ENCODE results near the gene GPC3. TPM values are rescaled to one million over a fixed set of nuclear protein-coding genes. Genes with fewer than 3 reads are reported as not detected.

The GPC3 gene
- total RNA-seq, 2 experiments from 2014 or later: 0.40 to 0.72 TPM

DNA sequence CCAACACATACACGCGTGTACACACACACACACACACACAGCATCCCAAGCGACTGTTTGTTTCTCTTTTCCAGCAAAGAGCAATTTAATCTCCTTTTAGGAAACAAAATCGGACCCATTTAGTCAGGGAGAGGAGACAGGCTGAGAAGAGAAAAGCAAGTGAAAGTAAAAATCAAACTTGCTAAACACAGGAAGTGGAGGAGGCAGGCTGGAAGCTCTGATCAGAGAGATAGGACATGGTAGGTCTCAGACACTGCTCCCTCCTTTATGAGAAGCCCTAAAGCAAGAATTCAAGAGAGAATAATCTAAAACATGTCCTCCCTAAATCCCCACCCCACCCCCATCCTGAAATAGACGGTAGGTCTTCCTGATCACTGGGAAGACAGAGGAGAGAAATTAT is 62.3 kb downstream of the GPC3 start:
- Mint-ChIP-seq H3K4me1 (peaks cover 8% of the 10 kb centered on the region), H3K4me3 (peak overlapping the region; percentile 83), H3K36me3 (peaks cover 3% of the 10 kb centered on the region), H3K27ac (peak overlapping the region; percentile 93), H3K27me3 (no peaks in the 10 kb centered on the region), H3K9me3 (peaks cover 4% of the 10 kb centered on the region)
- POLR2A ChIA-PET: interaction anchor here (0.7 kb wide), 1 partner anchor 10 kb away, joined by 3 read pairs; no protein-coding TSS in a partner anchor
- peak; percentile 90 for ATAC-seq (ENCODE audit: low read depth)
- DNase-seq: no peak

DNA sequence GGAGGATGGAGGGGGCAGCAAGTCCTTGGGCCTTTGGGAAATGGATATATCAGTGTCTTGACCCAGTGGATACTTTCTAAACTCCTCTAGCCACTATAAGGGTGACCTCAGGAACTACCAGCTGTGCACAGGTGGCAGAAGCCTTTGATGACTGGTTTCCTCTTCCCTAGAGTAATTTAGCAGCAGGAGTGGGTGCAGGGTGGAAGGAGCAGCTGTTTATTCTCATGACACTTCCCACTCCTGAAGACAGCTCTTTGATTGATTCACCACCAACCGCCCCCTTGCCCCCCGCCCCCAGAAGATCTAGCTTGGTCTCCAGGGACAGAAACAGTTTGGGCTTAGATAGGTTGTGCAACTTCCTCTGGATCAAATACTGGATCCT is 63.0 kb downstream of the GPC3 start:
- DNase-seq (no peak), ATAC-seq (ENCODE audit: low read depth) (no peak)
- peaks cover 3% of the 10 kb centered on the region for H3K36me3 Mint-ChIP-seq
- POLR2A ChIA-PET: interaction anchor here (0.7 to 0.9 kb wide), 2 partner anchors 11 to 265 kb away, joined by 3 read pairs; no protein-coding TSS in a partner anchor
- peak overlapping the region; percentile 83 for H3K4me3 Mint-ChIP-seq
- peaks cover 8% of the 10 kb centered on the region for H3K4me1 Mint-ChIP-seq
- H3K27me3 Mint-ChIP-seq: no peaks in the 10 kb centered on the region
- peak overlapping the region; percentile 93 for H3K27ac Mint-ChIP-seq
- peaks cover 4% of the 10 kb centered on the region for H3K9me3 Mint-ChIP-seq

DNA sequence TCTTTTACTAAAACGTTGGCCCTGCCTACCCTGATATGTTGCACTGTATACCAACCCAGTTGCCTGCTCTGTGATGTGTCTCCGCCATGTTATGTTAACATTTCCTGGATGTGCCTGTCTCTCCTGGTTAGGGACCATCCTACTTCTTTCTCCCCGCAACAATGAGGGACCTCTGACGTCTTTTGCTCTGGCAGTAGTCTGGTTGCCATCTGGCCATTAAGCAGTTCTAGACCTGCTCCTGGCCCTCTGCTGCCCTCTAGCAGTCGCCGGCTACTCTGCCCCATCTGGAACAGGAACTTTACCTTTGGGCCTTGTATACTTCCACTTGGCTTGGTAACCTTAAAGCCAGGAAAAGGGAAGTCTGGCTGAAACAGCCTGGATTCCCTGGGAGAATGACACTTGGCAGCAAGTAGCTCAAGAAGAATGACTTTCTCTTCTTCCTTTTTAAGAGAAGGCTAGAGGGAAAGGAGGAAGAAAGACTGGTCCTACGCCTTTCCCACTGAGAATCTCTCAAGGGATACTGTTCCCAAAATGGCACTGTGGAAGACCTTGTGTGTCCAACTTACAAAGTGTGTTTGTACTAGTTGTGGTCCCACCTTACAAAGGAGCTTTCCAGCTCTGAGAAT is 63.5 kb downstream of the GPC3 start:
- H3K9me3 Mint-ChIP-seq: peaks cover 4% of the 10 kb centered on the region
- DNase-seq: peak; percentile 43
- POLR2A ChIA-PET: interaction anchor here (0.9 kb wide), 1 partner anchor 265 kb away, joined by 3 read pairs; no protein-coding TSS in a partner anchor
- H3K4me3 Mint-ChIP-seq: no peak overlapping the region
- peaks cover 8% of the 10 kb centered on the region for H3K4me1 Mint-ChIP-seq
- peaks cover 3% of the 10 kb centered on the region for H3K36me3 Mint-ChIP-seq
- no peaks in the 10 kb centered on the region for H3K27me3 Mint-ChIP-seq
- ATAC-seq (ENCODE audit: low read depth): no peak
- H3K27ac Mint-ChIP-seq: peak overlapping the region; percentile 93

DNA sequence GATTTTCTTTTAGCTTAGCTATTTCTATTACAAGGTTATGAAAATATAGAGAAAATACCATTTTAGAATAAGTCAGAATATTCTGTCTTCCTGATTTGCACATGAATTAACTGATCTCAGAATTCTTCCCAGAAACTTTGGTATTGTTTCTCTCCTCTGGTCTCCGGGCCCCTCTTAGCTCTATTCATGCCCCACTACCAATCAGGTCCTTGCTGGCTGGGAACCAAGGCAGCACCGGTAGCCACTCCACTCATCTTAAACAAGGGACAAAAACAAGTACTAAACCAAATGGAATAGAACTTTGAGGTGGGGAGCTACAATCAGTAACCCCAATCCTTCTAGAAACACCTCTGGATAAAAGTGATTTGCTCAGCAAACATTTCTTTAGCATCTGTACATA is 64.3 kb downstream of the GPC3 start:
- Mint-ChIP-seq H3K4me1 (peaks cover 8% of the 10 kb centered on the region), H3K4me3 (no peak overlapping the region), H3K27ac (no peak overlapping the region), H3K36me3 (peaks cover 3% of the 10 kb centered on the region), H3K27me3 (no peaks in the 10 kb centered on the region), H3K9me3 (peaks cover 4% of the 10 kb centered on the region)
- DNase-seq: no peak
- ATAC-seq (ENCODE audit: low read depth): no peak
- POLR2A ChIA-PET: no interaction called here

DNA sequence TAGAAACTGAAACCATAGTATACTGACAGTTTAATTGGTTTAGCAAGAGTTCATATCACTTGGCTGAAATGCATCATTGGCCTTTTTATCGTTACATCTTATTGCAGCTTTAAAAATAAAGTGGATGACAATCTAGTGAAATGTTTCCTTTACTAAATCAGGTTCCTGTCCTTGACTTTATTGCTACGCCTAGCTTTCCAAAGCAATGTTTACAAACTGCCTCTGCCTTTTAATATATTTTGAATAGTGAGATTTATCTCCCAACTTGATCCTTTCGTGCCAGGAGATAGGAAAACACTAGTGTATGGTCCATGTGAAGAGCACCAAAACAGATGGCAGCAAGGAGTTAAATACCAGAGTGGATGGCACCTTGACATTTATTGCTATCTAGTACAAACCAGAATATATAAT is 67.0 kb downstream of the GPC3 start:
- POLR2A ChIA-PET: no interaction called here
- Mint-ChIP-seq H3K4me3 (no peak overlapping the region), H3K9me3 (peaks cover 1% of the 10 kb centered on the region), H3K27me3 (no peaks in the 10 kb centered on the region), H3K4me1 (peaks cover 8% of the 10 kb centered on the region), H3K27ac (no peak overlapping the region), H3K36me3 (peaks cover 1% of the 10 kb centered on the region)
- DNase-seq (no peak), ATAC-seq (ENCODE audit: low read depth) (no peak)

DNA sequence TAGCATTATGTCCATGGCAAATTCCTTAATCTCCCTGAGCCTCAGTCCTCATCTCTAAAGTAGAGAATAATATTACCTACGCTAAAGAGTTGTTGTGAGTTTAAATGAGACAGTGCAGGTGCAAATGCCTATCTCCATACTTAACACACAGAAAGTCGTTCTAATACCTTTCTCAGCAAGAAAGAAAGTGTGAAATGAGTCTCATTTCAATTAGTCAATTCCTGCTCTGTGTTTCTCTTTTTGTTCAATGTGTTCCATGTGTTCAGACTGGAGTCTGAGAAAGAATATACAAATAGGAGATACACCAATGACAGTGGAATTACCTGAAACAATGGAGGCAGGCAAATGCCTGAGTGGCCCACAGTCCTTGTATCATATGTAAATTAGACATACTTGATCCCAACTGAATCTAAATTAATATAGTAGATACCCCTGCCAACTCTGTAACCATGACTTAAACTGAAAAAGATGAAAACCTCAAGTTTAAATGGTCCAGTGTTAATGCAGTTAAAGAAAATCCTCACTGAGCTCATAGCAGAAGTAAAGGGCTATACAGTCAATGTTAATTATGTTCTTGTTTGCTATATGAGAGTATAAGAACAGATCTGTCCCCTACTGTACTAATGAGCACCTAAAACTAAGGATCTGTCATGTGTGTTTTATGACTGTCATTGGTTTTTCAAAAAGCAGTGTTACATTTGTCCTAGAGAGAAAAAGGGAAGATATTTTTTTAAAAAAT is 68.2 kb downstream of the GPC3 start:
- Mint-ChIP-seq H3K9me3 (no peaks in the 10 kb centered on the region), H3K27me3 (no peaks in the 10 kb centered on the region), H3K4me1 (no peaks in the 10 kb centered on the region), H3K27ac (no peak overlapping the region), H3K4me3 (no peak overlapping the region), H3K36me3 (no peaks in the 10 kb centered on the region)
- ATAC-seq (ENCODE audit: low read depth) (no peak), DNase-seq (no peak)
- POLR2A ChIA-PET: interaction anchor here (0.8 kb wide), 1 partner anchor 81 kb away, joined by 3 read pairs; no protein-coding TSS in a partner anchor

DNA sequence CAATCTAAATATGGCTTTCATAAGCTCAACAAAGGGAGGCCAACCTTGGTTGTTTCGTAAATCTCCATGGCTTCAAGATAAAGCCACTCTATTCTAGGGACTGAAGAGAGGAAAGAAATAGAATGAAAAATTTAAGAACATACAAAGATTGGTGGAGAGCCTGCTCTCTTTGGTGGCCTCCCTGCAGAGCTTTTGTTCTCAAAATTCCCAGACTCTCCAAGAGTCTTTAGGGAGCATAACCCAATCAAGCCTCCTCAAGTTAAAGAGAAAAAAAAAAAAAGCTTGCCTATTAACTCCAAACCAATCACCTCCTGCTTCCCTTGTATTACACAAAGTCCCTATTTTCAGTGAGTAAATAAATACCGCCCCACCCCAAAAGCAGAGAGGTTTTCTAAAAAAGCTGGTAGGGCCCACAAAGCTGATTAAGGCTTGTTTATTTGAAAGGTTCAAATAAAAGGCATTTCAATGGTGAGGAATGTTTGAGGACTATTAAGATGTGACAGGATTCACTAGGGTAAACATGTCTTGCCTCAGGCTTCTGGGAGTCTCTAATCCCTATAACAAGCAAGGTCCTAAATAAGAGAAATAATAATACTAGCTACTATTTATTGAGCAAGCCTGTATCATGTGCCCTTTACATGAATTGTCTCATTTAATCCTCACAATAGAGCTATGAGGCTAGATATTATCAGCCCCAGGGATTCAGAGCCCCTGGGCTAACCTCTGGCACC is 71.6 kb downstream of the GPC3 start:
- Mint-ChIP-seq H3K4me3 (no peak overlapping the region), H3K9me3 (no peaks in the 10 kb centered on the region), H3K27ac (no peak overlapping the region), H3K36me3 (no peaks in the 10 kb centered on the region), H3K4me1 (no peaks in the 10 kb centered on the region), H3K27me3 (no peaks in the 10 kb centered on the region)
- ATAC-seq (ENCODE audit: low read depth): no peak
- DNase-seq: no peak
- POLR2A ChIA-PET: interaction anchor here (0.6 kb wide), 1 partner anchor 1984 kb away, joined by 5 read pairs; no protein-coding TSS in a partner anchor

DNA sequence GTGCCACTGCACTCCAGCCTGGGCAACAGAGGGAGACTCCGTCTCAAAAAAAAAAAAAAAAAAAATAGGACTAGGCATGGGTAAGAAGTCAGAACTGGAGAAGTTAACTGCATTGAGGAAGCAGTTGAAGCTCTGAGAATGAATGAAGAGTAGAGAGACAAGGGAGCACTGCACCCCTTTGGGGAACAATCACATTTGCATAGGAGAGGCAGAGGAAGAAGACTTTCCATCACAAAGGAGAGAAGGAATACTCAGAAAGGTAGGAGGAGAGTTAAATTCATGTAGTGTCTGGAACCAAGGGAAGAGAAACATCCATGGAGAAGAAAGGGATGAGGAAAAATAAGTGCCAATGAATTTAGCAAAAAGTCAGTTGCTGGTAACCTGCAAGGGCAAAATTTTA is 72.4 kb downstream of the GPC3 start:
- POLR2A ChIA-PET: no interaction called here
- Mint-ChIP-seq H3K4me3 (no peak overlapping the region), H3K9me3 (no peaks in the 10 kb centered on the region), H3K36me3 (no peaks in the 10 kb centered on the region), H3K4me1 (no peaks in the 10 kb centered on the region), H3K27ac (no peak overlapping the region), H3K27me3 (no peaks in the 10 kb centered on the region)
- ATAC-seq (ENCODE audit: low read depth) (no peak), DNase-seq (no peak)

DNA sequence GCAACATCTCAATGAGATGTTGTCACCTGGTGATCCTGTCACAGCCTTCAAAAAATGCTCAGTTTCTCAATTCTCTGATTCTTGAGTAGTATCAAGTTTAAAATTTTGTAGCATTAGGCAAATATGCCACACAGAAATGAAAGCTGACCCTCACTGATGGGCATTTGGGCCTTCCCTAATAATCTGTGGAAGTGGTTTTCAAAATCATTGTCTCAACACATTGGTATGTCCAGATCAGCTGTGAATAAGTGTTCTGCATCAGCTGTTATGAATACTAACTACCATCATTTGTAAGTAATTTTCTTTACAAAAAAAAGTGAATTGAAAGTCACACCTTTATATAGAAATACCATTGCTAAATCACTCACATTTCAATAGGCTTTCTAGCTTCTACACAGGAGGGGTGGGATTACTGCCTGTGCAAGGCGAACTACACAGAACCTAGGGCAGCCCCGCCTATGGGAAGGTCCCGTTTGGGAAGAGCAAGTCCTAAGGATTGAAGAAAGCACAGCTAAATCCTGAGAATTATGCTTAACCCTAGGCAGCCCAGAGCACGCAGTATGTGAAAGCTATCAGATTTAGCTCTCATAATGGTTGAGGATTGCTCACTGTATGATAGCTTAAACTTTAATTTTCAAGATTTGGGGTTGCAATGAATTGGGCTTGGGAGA is 73.4 kb downstream of the GPC3 start:
- POLR2A ChIA-PET: interaction anchor here (0.6 kb wide), 1 partner anchor 242 kb away, joined by 3 read pairs; no protein-coding TSS in a partner anchor
- Mint-ChIP-seq H3K36me3 (no peaks in the 10 kb centered on the region), H3K9me3 (no peaks in the 10 kb centered on the region)

DNA sequence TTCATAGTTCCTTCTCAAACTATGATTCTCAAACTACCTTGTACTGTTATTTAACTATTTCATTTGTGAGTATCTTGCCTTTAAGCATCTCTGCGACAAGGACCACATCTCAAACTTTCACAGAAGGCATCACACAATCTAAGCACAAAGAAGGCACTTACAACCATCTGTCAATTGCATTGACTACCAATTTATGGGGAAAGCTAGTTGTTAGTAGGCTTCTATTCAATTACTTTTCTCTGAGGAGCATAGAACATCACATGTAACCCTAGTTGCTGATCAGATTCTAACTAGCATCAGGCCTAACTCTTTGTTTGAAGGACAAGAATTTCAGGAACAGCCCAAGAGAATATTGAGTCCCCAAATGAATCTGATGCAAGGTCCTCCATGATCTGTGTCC is 74.9 kb downstream of the GPC3 start:
- POLR2A ChIA-PET: no interaction called here
- H3K27me3 Mint-ChIP-seq: no peaks in the 10 kb centered on the region
- no peak overlapping the region for H3K4me3 Mint-ChIP-seq
- H3K4me1 Mint-ChIP-seq: no peaks in the 10 kb centered on the region
- no peaks in the 10 kb centered on the region for H3K36me3 Mint-ChIP-seq
- DNase-seq: no peak
- no peak overlapping the region for H3K27ac Mint-ChIP-seq
- no peak for ATAC-seq (ENCODE audit: low read depth)
- no peaks in the 10 kb centered on the region for H3K9me3 Mint-ChIP-seq

More for the DNA sequence above, 73.4 kb downstream of the GPC3 start:
- H3K4me3 Mint-ChIP-seq: no peak overlapping the region
- no peak overlapping the region for H3K27ac Mint-ChIP-seq
- ATAC-seq (ENCODE audit: low read depth) (no peak), DNase-seq (no peak)
- no peaks in the 10 kb centered on the region for H3K4me1 Mint-ChIP-seq
- no peaks in the 10 kb centered on the region for H3K27me3 Mint-ChIP-seq

DNA sequence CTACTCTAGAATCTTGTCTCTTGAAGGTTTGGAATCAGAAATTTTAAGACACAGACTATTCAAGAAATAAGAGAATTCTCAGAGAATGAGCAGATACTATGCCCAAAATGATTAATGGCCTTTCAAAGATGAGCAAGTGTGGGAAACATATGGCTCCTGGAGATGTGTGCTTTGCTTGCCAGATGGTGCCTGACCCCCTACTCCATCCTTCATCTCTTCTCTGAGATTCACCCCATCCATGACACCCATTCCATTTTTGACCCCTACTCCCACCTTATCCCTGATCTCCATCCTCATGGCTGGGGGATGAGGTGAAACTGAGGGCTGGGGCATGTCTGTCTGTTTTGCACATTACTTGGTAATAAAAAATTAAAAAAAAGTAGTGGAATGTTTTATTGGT is 75.5 kb downstream of the GPC3 start:
- Mint-ChIP-seq H3K4me3 (no peak overlapping the region), H3K36me3 (no peaks in the 10 kb centered on the region), H3K4me1 (no peaks in the 10 kb centered on the region), H3K9me3 (no peaks in the 10 kb centered on the region), H3K27me3 (no peaks in the 10 kb centered on the region), H3K27ac (no peak overlapping the region)
- POLR2A ChIA-PET: no interaction called here
- ATAC-seq (ENCODE audit: low read depth) (no peak), DNase-seq (no peak)

DNA sequence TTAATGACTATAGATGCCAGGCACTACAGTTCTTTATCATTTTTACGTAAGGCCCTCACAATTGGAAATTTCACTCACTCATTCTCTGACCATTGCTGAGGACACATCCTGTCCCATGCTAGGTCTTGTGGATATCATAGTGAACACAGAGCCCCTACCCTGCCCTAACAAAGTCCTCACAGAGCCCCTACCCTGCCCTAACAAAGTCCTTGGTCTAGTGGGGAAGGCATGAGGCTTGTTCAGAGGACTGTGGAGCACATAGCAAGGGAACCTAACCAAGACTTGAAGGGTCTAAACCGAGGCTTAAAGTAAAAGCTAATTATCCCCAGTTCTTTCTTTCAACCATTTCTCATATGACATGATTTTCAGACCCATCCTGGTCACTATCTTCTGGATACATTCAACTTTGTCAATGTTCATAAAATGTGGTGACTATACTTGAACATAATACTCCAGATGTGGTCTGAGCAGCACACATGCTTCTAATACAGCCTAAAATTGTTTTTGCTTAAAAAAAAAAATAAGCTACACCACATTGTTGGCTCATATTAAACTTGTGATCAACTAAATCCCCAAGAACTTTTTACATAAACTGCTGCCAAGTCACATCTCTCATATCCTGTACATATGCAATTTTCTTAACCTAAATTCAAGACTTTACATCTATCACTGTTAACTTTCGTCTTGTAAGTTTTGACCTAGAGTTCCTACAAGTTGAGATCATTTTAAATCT is 77.0 kb downstream of the GPC3 start:
- H3K36me3 Mint-ChIP-seq: no peaks in the 10 kb centered on the region
- H3K4me1 Mint-ChIP-seq: no peaks in the 10 kb centered on the region
- DNase-seq: no peak
- peaks cover 2% of the 10 kb centered on the region for H3K27me3 Mint-ChIP-seq
- no peak overlapping the region for H3K27ac Mint-ChIP-seq
- H3K9me3 Mint-ChIP-seq: no peaks in the 10 kb centered on the region
- POLR2A ChIA-PET: no interaction called here
- ATAC-seq (ENCODE audit: low read depth): no peak
- no peak overlapping the region for H3K4me3 Mint-ChIP-seq

DNA sequence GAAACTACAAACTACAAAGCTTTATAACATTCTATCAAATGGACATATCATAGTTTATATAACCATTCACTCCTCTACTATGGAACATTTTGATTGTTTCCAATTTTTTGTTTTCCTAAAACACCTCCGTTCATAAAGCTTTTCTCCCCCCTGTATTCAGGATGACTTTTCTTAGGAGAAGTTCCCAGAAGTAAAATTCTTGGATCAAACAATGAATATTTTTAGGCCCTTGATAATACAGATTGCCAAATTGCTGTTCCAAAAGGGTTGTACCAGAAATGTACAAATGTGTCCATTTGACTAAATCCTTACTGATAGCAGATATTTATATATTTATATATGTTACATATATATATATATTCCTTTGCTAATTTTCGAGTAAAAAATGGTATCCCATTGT is 77.8 kb downstream of the GPC3 start:
- no peaks in the 10 kb centered on the region for H3K4me1 Mint-ChIP-seq
- H3K9me3 Mint-ChIP-seq: no peaks in the 10 kb centered on the region
- H3K36me3 Mint-ChIP-seq: no peaks in the 10 kb centered on the region
- DNase-seq: no peak
- H3K27me3 Mint-ChIP-seq: peaks cover 2% of the 10 kb centered on the region
- POLR2A ChIA-PET: no interaction called here
- no peak overlapping the region for H3K4me3 Mint-ChIP-seq
- no peak for ATAC-seq (ENCODE audit: low read depth)
- no peak overlapping the region for H3K27ac Mint-ChIP-seq

Measured in activated naive CD8-positive, alpha-beta T cell treated with anti-CD3 and anti-CD28 coated beads, Interleukin-2, amount 10 ng/mL, durations not matched to agents 7 days and 5 days (primary cell).